NCI-H82 treated with DMSO at 0.1 percent for 48 hours (cell line): Measurements from ENCODE around the gene SPPL2C.
"Not testable (repeated sequence)": the region's sequence is repeated elsewhere in the genome, so short reads cannot be mapped to it uniquely, and the experiment has no call there.

Source experiments
- DNase-seq: peaks from one replicate; lab custom pipeline; 2025; ENCODE audit not compliant: unreplicated experiment; lab: John Stamatoyannopoulos, UW

SPPL2C gene

GRCh38 chr17:45849536-45849990 is 4.9 kb downstream of the SPPL2C start:
- no peak for DNase-seq

DNA sequence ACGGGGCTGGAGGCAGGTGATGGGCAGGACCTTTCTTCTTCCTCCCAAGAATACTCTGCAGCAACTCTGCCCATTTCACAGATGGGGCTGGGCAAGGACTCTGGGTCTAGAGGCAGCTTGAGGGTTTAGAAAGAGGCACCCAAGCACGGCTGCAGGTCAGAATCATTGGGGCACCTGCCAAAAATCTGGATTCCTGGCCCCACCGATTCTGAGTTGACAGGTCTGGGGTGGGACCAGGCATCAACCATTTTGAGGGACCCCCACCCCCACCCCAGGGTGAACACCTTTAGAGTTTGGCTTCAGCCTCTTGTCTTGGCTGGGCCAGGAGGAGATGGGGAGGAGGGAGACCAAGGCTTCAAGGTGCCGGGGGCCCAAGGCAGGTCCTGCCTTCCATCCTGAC is 5.3 kb downstream of the SPPL2C start:
- no peak for DNase-seq

- no peak for DNase-seq
Measured at GRCh38 chr17:45850468-45850867, 5.8 kb downstream of the SPPL2C start.

- no peak for DNase-seq
Measured at GRCh38 chr17:45851022-45851421, 6.3 kb downstream of the SPPL2C start.

DNA sequence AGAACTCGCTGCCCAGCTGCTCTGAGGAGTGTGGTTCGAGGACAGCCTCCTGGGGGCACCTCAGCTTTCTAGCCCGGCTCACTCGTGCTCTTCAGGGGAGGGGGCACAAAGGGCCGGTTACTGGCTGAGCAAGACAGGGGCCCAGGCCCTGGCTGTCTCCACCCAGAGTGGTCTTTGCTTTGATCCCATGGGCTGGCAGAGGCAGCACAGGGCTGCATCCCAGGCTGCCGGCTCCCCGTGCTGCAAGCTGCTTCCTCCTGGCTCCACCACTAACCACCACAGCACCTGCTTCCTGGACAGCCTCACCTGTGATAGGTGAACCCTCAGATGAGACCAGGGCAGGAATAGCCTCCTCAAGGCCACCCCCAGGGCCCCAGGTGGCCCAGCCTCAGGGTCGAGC is 6.8 kb downstream of the SPPL2C start:
- DNase-seq: no peak

- no peak for DNase-seq
Measured at GRCh38 chr17:45851873-45852272, 7.2 kb downstream of the SPPL2C start.

- DNase-seq: peak; percentile 44
Measured at GRCh38 chr17:45852535-45853297, 8.0 kb downstream of the SPPL2C start.

DNA sequence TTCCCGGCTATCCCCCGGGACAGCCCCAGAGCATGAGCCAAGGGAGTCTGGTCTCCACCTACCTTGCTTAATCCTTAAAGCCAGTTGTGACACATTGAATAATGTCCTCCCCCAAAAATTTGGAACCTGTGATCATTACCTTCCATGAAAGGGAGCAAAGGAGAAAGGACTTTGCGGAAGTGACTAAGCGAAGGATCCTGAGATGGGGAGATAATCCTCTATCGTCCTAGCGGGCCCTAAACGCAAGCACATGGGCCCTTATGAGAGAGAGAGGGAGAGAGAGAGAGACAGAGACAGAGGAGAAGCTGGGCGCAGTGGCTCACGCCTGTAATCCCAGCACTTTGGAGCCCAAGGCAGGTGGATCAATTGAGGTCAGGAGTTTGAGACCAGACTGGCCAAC is 9.5 kb downstream of the SPPL2C start:
- DNase-seq: no peak

- no peak for DNase-seq
Measured at GRCh38 chr17:45855691-45856336, 11.1 kb downstream of the SPPL2C start.

DNA sequence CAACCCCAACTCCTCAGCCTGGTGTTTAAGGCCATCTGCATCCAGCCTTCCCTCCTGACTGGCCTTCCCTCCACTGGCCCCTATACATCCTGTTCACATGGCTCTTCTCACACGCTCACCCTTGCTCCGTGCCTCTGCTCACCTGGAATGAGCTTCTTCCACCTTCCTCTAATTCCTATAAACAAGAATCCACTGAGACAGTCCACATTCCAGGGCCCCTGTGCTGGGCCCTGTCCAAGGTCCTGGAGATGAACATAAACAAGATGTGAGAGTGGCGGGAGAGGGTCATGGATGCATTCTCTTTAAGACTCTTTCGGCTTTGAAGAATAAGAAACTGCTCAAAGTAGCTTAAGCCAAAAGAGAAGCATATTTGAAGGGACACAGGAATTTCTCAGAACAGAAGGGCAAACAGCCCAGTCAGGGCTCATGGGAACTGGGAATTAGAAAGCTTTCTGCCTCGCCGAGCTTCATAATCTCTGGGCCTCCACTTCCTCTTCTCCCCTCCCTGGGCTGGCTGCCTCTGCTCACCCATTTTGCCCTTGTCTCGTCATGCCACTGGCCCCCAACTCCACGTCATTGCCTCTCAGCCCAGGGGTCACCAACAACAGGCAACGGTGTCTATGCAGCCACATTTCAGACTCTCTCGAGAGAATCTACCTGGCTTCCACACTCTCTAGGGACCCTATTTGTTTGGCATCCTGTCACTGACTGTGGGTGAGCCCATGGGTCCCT is 13.5 kb downstream of the SPPL2C start:
- no peak for DNase-seq

DNA sequence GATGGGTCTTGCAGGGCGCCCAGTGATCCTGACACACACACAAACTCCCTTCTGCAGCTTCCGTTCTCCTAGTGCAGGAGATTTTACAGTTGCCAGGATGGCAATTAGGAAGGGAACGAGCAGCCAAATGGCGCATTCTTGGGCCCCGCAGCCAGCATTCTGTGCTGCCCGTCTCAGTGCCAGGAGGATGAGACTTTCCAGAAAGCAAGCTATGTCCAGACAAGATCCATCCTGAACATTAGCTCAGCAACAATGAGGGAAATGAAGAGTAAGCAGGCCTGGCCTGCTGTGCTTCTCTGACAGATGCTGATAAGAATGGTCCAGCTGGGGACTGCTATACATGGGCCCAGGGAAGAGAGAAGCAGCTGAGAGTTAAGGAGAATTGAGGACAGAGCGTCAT is 16.5 kb downstream of the SPPL2C start:
- DNase-seq: no peak

GRCh38 chr17:45862127-45862526 is 17.4 kb downstream of the SPPL2C start:
- not testable (repeated sequence) for DNase-seq

- no peak for DNase-seq
Measured at GRCh38 chr17:45863857-45864654, 19.4 kb downstream of the SPPL2C start.

- DNase-seq: no peak
Measured at GRCh38 chr17:45867171-45867570, 22.5 kb downstream of the SPPL2C start.

- DNase-seq: no peak
Measured at GRCh38 chr17:45867702-45868101, 23.0 kb downstream of the SPPL2C start.

DNA sequence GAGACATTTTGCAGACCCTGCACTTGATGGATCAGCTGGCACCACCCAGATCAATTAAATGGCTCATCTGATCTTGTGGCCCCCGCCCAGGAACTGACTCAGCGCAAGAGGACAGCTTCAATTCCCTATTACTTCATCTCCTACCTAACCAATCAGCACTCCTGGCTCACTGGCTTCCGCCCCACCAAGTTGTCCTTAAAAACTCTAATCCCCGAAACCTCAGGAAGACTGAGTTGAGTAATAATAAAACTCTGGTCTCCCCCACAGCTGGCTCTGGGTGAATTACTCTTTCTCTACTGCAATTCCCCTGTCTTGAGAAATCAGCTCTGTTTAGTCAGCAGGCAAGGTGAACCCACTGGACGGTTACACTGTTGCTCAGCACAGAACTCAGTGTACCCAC is 23.6 kb downstream of the SPPL2C start:
- no peak for DNase-seq

- no peak for DNase-seq
Measured at GRCh38 chr17:45869676-45870341, 25.1 kb downstream of the SPPL2C start.

DNA sequence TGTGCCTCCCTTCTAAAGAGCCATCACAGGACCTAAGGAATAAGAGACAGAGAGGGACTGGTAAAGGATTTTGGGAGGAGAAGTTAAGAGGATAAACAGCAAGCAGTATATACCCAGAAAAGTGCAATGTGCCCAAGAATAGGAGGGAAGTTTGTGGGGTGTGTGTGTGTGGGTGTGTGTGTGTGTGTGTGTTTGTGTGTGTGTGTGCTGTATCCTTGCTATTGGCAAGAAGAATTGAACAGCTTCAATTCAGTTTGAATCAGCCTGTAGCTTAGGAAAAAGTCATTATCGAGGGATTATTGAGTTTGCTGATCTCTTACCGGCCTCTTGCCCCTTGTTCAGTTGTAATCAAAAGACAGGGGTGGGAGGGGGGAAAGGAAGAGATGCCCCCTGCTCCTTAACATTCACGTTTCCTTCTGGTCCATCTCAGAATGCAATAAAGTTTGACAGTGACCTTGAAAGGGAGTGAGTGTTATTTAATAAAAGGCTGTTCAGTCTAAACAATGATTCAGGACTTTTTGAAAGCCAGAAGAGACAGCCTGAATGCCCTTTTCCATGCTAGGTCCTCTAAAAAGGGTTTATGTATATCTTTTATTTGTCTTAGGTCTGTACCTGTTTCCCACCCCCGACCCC is 25.8 kb downstream of the SPPL2C start:
- DNase-seq: peak; percentile 12

DNA sequence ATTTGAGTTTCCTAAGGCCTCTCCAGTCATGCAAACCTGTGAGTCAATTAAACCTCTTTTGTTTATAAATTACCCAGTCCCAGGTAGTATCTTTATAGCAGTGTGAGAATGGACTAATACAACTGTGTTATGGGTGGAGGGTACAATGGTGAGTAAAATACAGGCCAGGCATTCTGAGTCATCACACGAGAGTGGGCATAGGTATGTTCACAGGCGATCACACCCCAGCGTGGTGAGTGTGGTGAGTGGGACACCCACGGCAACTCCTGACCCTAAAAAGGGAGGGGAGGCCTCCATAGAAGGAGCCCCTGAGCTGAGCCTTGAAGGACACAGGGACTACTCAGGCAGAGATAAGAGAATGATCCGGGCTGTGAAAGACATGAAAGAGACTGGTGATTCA is 27.0 kb downstream of the SPPL2C start:
- DNase-seq: no peak

GRCh38 chr17:45873728-45874127 is 29.0 kb downstream of the SPPL2C start:
- DNase-seq: no peak
